H1 (cell line): ENCODE measurements around the gene ZBTB37.

Experiments
- BACH1 ChIP-seq: IDR thresholded peaks from 2 replicates; pipeline ENCODE4 v1.6.1; 2012; ENCODE audit warnings: low read length, improper control_type of control experiment
- EP300 ChIP-seq, 2 experiments: IDR thresholded peaks; 1 replicate in 1 of 2; 2 replicates in 1 of 2; pipeline ENCODE4 v1.6.1; 2011 to 2012; ENCODE audit warnings: low read depth in 2 of 2, low read length in 2 of 2, mild to moderate bottlenecking in 2 of 2, borderline replicate concordance in 1 of 2, inconsistent platforms in 1 of 2, moderate library complexity in 1 of 2
- FOSL1 ChIP-seq: IDR thresholded peaks from 2 replicates; pipeline ENCODE4 v1.6.1; 2011; ENCODE audit warnings: mild to moderate bottlenecking, low read depth, low read length, moderate library complexity; ENCODE audit not compliant: insufficient read depth
- TF ChIP-seq, protein P1 (sequence below), 3 experiments: IDR thresholded peaks; 1 replicate in 2 of 3; 2 replicates in 1 of 3; pipeline versions ENCODE4 v1.5.1 to v1.6.1; 2011; ENCODE audit warnings: low read length in 3 of 3, mild to moderate bottlenecking in 3 of 3, inconsistent platforms in 2 of 3, low read depth in 1 of 3, moderate library complexity in 1 of 3; ENCODE audit not compliant: insufficient read depth in 1 of 3; ENCODE audit errors: control extremely low read depth in 1 of 3

DNA sequence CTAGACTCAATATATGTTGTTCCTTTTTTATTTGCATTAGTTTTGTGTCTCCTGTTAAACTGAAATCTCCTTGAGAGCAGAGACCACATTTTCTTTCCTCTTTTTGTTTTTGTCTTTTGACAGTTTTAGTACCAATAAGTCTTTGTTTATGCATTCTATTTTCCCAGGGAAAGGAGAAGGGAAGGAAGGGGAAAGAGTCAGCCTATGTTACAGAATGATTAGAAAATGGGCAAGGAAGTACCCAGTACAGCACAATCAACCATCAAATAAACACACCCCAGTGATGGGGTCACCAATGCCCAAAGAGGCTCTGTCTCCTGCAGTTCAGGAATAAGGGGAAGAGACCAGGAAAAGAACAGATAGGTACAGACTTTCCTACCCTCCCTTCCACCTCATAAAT lies 10.1 kb downstream of the ZBTB37 start:
- TF ChIP-seq, protein P1, sequence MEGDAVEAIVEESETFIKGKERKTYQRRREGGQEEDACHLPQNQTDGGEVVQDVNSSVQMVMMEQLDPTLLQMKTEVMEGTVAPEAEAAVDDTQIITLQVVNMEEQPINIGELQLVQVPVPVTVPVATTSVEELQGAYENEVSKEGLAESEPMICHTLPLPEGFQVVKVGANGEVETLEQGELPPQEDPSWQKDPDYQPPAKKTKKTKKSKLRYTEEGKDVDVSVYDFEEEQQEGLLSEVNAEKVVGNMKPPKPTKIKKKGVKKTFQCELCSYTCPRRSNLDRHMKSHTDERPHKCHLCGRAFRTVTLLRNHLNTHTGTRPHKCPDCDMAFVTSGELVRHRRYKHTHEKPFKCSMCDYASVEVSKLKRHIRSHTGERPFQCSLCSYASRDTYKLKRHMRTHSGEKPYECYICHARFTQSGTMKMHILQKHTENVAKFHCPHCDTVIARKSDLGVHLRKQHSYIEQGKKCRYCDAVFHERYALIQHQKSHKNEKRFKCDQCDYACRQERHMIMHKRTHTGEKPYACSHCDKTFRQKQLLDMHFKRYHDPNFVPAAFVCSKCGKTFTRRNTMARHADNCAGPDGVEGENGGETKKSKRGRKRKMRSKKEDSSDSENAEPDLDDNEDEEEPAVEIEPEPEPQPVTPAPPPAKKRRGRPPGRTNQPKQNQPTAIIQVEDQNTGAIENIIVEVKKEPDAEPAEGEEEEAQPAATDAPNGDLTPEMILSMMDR (IDR thresholded peaks at IDR 0.05; ENCODE audit: control extremely low read depth in 1 of 3, insufficient read depth in 1 of 3, low read depth in 1 of 3, low read length in 3 of 3), result no peak
- TF ChIP-seq FOSL1, result no peak
- no peak for TF ChIP-seq BACH1
- TF ChIP-seq EP300 (IDR thresholded peaks at IDR 0.05; ENCODE audit: borderline replicate concordance in 1 of 2, low read depth in 2 of 2, low read length in 2 of 2), result no peak
